Cerebellar cortex (tissue), 1 donor: ENCODE results near the gene CCDC160.
A peak's percentile ranks its signal among the peaks of the same experiment; 100 is the strongest.
"Not testable (repeated sequence)": the region's sequence is repeated elsewhere in the genome, so short reads cannot be mapped to it uniquely, and the experiment has no call there.

Experiments
- DNase-seq: peaks from one replicate; pipeline ENCODE4 v3.0.0-alpha.2; 2015; ENCODE audit warnings: low spot score

CCDC160 gene

GRCh38 chrX:134236626-134237614, at the start of gene CCDC160:
TSS of gene CCDC160 (plus strand) at chrX:134237182. CDS start at chrX:134244801, 7,619 bp downstream.
- DNase-seq: peak; percentile 36

GRCh38 chrX:134191281-134191680, 45.7 kb upstream of the CCDC160 start:
- no peak for DNase-seq

- DNase-seq: no peak
Observed at GRCh38 chrX:134194915-134195314, 42.1 kb upstream of the CCDC160 start.

- no peak for DNase-seq
Observed at GRCh38 chrX:134202561-134202960, 34.4 kb upstream of the CCDC160 start.

- no peak for DNase-seq
Observed at GRCh38 chrX:134206221-134206620, 30.8 kb upstream of the CCDC160 start.

- no peak for DNase-seq
Observed at GRCh38 chrX:134210465-134210864, 26.5 kb upstream of the CCDC160 start.

- no peak for DNase-seq
Observed at GRCh38 chrX:134235236-134235635, 1.7 kb upstream of the CCDC160 start.

GRCh38 chrX:134238144-134238543, 1.2 kb downstream of the CCDC160 start:
- DNase-seq: not testable (repeated sequence)

- no peak for DNase-seq
Observed at GRCh38 chrX:134239016-134239415, 2.0 kb downstream of the CCDC160 start.

GRCh38 chrX:134240209-134240608, 3.2 kb downstream of the CCDC160 start:
- DNase-seq: no peak

GRCh38 chrX:134241960-134242619, 5.1 kb downstream of the CCDC160 start:
- DNase-seq: no peak

- DNase-seq: no peak
Observed at GRCh38 chrX:134244043-134244442, 7.1 kb downstream of the CCDC160 start.

GRCh38 chrX:134246282-134246681, 9.3 kb downstream of the CCDC160 start:
- peak; percentile 48 for DNase-seq

GRCh38 chrX:134247492-134247891, 10.5 kb downstream of the CCDC160 start:
- no peak for DNase-seq

GRCh38 chrX:134249241-134249640, 12.3 kb downstream of the CCDC160 start:
- DNase-seq: no peak

- DNase-seq: no peak
Observed at GRCh38 chrX:134251241-134251640, 14.3 kb downstream of the CCDC160 start.

GRCh38 chrX:134254511-134254910, 17.5 kb downstream of the CCDC160 start:
- no peak for DNase-seq

- DNase-seq: no peak
Observed at GRCh38 chrX:134255555-134255954, 18.6 kb downstream of the CCDC160 start.

- no peak for DNase-seq
Observed at GRCh38 chrX:134256684-134257083, 19.7 kb downstream of the CCDC160 start.

GRCh38 chrX:134258202-134258601, 21.2 kb downstream of the CCDC160 start:
- DNase-seq: no peak

GRCh38 chrX:134285934-134286333, 49.0 kb downstream of the CCDC160 start:
- not testable (repeated sequence) for DNase-seq

- no peak for DNase-seq
Observed at GRCh38 chrX:134287346-134287745, 50.4 kb downstream of the CCDC160 start.

GRCh38 chrX:134294548-134294947, 57.6 kb downstream of the CCDC160 start:
- DNase-seq: no peak
